ENCODE measurements around the gene PLD6.

Gene PLD6

DNA sequence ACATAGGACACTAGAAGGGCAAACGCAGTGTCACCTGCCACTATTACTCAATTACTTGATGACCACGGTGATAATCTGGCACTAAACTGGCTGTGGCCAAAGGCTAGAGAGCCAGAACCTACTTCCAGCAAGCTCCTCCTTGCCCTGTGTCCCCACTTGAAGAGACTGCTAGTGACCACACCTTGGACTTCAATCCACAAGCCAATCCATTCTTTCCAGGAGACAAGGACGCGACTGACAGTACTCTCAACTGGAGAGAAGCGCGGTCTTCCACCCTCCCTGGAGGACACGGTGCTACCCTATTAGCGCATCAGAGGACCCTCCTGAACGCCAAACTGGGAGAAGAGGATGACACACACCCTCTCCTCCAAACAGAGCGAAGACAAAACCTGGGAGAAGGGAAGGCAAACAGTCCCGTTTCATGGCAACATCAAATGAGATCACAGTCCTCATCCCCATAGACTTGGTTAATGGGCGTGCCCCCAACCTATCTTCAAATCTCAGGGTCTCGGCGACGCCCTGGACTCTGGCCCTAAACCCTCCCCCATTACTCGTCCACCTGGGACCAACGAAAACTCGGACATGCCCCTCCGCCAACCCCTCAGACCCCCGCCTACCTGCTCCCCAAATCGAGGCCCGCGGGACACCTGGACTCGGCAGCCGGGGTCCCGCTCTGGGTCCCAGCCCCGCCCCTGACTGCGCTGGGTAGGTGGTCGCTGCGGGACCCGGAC is 30.3 kb upstream of the PLD6 start:
- Histone ChIP-seq H3K27me3 (no peaks in the 10 kb centered on the region), H3K4me3 (ENCODE audit: low read depth in 1 of 2, low read length in 1 of 2) (peak overlapping the region; percentile 79 to 93), H3K27ac (peak overlapping the region; percentile 91), H3K9me3 (no peaks in the 10 kb centered on the region), H3K36me3 (peaks cover 13% of the 10 kb centered on the region), H3K4me1 (ENCODE audit: control insufficient read depth in 1 of 2, insufficient read depth in 1 of 2, low read depth in 1 of 2, low read length in 1 of 2) (peaks cover 20 to 24% of the 10 kb centered on the region in 2 experiments)
- no peak for TF ChIP-seq CTCF (IDR thresholded peaks at IDR 0.05)

GRCh38 chr17:17235212-17236174 is 29.4 kb upstream of the PLD6 start:
- peak overlapping the region; percentile 91 for H3K27ac ChIP-seq
- peaks cover 23% of the 10 kb centered on the region for H3K36me3 ChIP-seq
- H3K27me3 ChIP-seq: no peaks in the 10 kb centered on the region
- no peaks in the 10 kb centered on the region for H3K9me3 ChIP-seq
- TF ChIP-seq CTCF (IDR thresholded peaks at IDR 0.05): no peak
- peaks cover 20 to 24% of the 10 kb centered on the region in 2 experiments for H3K4me1 ChIP-seq (ENCODE audit: control insufficient read depth in 1 of 2, insufficient read depth in 1 of 2, low read depth in 1 of 2, low read length in 1 of 2)
- peak overlapping the region; percentile 79 to 93 for H3K4me3 ChIP-seq (ENCODE audit: low read depth in 1 of 2, low read length in 1 of 2)

DNA sequence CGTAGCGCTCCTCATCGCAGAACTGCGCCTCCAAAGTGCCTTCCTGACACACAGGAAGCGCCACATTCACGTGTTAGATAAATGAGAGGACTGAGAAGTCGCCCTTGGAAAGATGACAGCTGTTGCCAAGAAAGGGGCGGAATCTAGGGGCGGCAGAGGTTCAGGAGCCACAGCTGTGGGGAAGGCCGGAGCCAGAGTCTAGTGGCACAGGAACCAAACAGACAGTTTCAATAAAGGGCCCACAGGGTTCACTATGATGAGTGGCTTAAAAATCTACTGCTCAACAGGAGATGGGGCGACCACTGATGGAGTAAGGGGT is 26.1 kb upstream of the PLD6 start:
- Histone ChIP-seq H3K4me3 (ENCODE audit: low read depth in 1 of 2, low read length in 1 of 2) (no peak overlapping the region), H3K4me1 (ENCODE audit: control insufficient read depth in 1 of 2, insufficient read depth in 1 of 2, low read depth in 1 of 2, low read length in 1 of 2) (peaks cover 13 to 15% of the 10 kb centered on the region in 2 experiments), H3K27me3 (no peaks in the 10 kb centered on the region), H3K9me3 (no peaks in the 10 kb centered on the region), H3K27ac (no peak overlapping the region), H3K36me3 (peaks cover 53% of the 10 kb centered on the region)
- TF ChIP-seq CTCF (IDR thresholded peaks at IDR 0.05): no peak

- no peaks in the 10 kb centered on the region for H3K27me3 ChIP-seq
These were observed 25.6 kb upstream of the PLD6 start for GRCh38 chr17:17231621-17232302.

More at GRCh38 chr17:17231621-17232302, 25.6 kb upstream of the PLD6 start:
- H3K9me3 ChIP-seq: no peaks in the 10 kb centered on the region
- peaks cover 58% of the 10 kb centered on the region for H3K36me3 ChIP-seq
- H3K4me3 ChIP-seq (ENCODE audit: low read depth in 1 of 2, low read length in 1 of 2): no peak overlapping the region
- no peak overlapping the region for H3K27ac ChIP-seq
- TF ChIP-seq CTCF (IDR thresholded peaks at IDR 0.05): no peak
- H3K4me1 ChIP-seq (ENCODE audit: control insufficient read depth in 1 of 2, insufficient read depth in 1 of 2, low read depth in 1 of 2, low read length in 1 of 2): peaks cover 13 to 15% of the 10 kb centered on the region in 2 experiments

Measured in neutrophil (primary cell).